Measurements from ENCODE around the gene AHR.
"Not testable (repeated sequence)": the region's sequence is repeated elsewhere in the genome, so short reads cannot be mapped to it uniquely, and the experiment has no call there.

AHR gene

DNA sequence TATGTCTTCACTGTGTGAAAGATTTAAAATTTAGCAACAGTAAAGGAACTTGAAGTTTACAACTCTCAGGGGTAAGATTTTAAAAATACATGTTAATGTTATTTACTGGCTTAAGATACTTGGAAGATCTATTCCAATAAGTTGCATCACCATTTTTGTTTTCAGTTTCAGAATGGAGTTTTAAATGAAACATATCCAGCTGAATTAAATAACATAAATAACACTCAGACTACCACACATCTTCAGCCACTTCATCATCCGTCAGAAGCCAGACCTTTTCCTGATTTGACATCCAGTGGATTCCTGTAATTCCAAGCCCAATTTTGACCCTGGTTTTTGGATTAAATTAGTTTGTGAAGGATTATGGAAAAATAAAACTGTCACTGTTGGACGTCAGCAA lies 44.3 kb downstream of the AHR start:
- no peak for DNase-seq

GRCh38 chr7:17347401-17347800 lies 48.9 kb downstream of the AHR start:
- no peak for DNase-seq

DNA sequence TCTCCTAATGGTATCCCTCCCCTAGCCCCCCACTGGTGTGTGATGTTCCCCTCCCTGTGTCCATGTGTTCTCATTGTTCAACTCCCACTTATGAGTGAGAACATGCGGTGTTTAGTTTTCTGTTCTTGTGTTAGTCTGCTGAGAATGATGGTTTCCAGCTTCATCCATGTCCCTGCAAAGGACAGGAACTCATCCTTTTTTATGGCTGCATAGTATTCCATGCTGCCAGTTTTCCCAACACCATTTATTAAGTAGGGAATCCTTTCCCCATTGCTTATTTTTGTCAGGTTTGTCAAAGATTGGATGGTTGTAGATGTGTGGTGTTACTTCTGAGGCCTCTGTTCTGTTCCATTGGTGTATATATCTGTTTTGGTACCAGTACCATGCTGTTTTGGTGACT lies 50.5 kb downstream of the AHR start:
- DNase-seq = not testable (repeated sequence)

DNA sequence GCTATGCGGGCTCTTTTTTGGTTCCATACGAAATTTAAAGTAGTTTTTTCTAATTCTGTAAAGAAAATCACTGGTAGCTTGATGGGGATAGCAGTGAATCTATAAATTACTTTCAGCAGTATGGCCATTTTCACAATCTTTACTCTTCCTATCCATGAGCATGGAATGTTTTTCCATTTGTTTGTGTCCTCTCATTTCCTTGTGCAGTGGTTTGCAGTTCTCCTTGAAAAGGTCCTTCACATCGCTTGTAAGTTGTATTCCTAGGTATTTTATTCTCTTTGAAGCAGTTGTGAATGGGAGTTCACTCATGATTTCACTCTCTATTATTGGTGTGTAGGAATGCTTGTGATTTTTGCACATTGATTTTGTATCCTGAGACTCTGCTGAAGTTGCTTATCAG lies 51.9 kb downstream of the AHR start:
- not testable (repeated sequence) for DNase-seq

GRCh38 chr7:17353650-17354419 lies 55.4 kb downstream of the AHR start:
- DNase-seq = not testable (repeated sequence)

GRCh38 chr7:17354473-17354872 lies 56.0 kb downstream of the AHR start:
- DNase-seq = no peak

GRCh38 chr7:17355050-17355449 lies 56.6 kb downstream of the AHR start:
- no peak for DNase-seq

GRCh38 chr7:17357952-17358351 lies 59.5 kb downstream of the AHR start:
- no peak for DNase-seq

DNA sequence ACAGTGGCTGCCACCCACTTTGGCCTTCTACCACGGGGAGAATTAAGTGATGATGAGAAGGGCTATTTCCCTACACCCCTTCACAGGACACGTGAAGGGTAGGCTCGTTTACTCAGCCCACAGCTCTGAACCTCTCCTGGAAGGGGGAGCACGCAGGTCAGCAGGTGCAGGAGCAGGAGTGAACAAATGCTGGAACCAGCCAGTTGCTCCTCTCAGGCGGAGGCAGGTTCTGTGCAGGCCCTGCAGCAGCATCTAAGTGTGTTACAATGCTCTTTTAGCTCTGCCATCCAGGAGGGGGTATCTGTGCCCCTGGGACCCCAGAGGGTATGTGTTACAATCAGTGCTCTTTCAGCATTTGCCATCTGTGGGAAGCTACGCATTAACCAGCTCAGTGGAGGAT lies 61.2 kb downstream of the AHR start:
- no peak for DNase-seq

GRCh38 chr7:17362439-17363105 lies 64.1 kb downstream of the AHR start:
- DNase-seq = no peak

GRCh38 chr7:17364671-17365070 lies 66.2 kb downstream of the AHR start:
- no peak for DNase-seq

- DNase-seq = no peak
These were observed 67.3 kb downstream of the AHR start for GRCh38 chr7:17365775-17366174.

GRCh38 chr7:17367502-17367901 lies 69.0 kb downstream of the AHR start:
- DNase-seq = no peak

DNA sequence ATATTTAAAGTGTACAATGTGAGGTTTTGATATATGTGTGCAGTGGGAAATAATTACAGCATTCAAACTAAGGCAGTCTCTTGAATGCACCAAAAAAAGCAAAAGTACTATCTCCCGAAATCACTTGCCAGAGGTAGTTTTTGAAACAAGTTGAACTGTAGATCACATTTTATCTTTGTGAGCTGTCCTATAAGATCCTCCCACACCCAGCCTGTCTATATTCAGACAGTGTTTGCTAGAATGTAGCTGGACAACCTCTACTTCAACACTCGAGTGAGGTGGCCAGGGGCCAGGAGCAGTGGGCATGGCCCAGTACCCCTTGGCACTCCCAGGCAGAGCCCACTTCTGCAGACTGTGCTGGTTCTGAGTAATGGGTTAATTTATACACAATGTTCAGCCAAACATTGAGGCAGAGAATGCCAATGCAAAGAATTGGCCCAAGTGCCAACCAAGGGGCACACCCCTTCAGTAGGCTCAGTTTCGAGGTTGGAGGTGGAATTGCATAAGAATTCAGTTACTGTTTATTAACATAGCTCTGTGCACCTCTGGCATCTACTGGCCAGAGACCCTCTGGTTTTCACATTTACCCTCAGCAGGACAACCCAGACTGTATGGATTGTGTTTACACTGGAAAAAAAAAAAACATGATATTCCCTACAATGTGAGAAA lies 70.5 kb downstream of the AHR start:
- no peak for DNase-seq

GRCh38 chr7:17369691-17370426 lies 71.4 kb downstream of the AHR start:
- DNase-seq = no peak

DNA sequence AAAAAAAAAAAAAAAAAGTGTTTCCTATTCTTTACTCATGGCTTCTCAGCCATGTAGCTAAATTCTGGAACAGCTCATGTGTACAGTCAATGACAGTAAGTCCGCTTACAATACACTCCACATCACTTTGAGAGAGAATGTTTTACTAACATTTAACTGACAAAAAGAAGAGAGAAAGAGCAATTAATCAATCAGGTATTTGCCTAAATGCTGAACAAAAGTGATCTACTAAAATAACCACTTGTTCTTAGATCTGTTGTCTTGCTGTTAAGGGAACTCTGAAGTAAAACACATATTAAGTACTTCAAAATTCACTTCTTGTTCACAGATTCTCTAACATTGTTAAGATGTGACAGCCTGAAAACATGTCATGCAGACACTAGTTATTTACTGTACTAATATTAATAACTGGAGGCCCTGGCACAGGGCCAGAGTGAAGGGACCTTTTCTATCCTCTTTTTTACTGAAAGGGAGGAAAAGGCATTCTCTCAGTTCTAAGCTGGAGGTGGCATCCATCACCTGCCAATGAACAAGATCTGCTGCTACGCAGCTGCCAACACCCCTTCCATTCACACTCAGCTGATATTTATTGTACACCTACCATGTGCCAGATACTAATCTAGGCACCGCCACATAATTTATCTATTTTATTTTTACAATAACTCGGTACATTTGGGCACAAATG lies 72.6 kb downstream of the AHR start:
- no peak for DNase-seq

DNA sequence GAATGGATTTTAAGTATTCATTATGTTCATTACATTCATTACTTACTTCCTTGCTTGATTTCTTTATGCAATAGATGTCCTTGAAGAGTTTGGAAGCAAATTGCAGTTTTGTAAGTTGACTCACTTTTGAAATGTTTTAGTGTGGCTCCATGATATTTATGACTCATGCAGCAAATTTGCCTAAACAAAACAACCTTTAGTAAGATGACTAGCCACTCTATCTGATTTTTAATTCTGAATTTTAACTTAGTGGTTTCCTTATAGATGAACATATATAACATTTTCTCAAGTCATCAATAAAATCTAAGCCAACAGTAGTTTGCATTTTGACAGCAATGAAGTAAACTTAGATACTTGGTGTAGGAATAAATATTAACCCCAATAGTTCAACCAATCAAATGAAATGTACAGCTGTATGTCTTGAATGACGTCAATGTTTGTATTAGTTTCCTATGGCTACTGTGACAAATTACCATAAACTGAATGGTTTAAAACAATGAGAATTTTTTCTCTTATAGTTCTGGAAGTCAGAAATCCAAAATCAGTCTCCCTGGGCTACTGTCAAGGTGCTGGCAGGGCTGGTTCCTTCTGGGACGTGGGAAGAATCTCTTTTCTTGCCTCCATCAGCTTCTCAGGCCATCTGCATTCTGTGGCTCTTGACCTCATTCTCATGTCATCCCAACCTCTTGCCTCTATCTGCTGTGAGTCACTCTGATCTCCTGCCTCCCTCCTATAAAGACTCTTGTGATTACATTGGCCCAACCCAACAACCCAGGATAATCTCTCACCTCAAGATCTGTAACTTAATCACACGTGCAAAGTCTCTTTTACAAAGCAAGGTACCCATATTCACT lies 73.4 kb downstream of the AHR start:
- no peak for DNase-seq

GRCh38 chr7:17374157-17374556 lies 75.7 kb downstream of the AHR start:
- DNase-seq = no peak

DNA sequence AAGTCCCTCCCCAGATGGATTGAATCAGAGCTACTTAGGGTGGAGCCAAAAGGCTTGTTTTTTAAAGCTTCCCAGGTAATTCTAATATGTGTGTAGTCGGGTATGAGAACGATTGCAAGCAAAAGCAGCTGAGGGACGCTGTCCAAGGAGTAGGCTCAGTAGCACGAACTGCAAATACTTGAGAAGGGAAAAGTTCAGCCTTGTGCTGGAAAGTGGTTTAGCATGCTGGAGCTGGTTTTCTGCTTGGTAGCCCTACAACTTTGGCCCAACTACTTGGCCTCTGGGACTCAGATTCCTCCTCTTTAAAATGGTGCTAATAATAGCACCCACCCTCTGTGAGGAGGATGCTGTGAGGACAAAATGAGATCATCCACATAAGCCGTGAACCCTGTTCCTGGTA lies 76.2 kb downstream of the AHR start:
- DNase-seq = no peak

DNA sequence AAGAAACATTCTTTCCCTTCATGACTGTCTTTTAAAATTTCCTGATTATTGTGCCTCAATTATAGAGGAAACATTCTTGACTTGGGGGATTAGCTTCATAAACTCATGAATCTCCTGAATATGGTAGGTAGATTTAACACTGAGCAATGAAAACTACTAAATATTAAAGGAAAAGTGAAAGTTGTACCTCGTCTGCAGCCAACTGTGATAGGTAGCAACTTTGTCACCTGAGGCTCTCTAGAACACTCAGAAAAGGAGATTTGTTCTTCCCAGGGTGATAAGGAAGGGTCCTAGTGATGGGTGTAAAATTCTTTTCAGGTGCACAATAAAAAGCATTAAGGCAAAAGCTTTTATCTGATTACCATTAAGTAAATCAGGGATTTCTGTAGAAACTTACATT lies 78.1 kb downstream of the AHR start:
- DNase-seq = no peak

- DNase-seq = no peak
These were observed 82.5 kb downstream of the AHR start for GRCh38 chr7:17380736-17381662.
